ENCODE results near the gene SUOX.
A peak's percentile ranks its signal among the peaks of the same experiment; 100 is the strongest.
"Not testable (repeated sequence)": the region's sequence is repeated elsewhere in the genome, so short reads cannot be mapped to it uniquely, and the experiment has no call there.

SUOX gene

GRCh38 chr12:56029166-56029519, 32.1 kb downstream of the SUOX start:
- FAIRE-seq (no peak), DNase-seq (ENCODE audit: insufficient read length) (no peak)
- TF ChIP-seq TAF1 (IDR thresholded peaks at IDR 0.05; ENCODE audit: borderline replicate concordance, low read depth, low read length) (no peak), POLR2AphosphoS5 (IDR thresholded peaks at IDR 0.05; ENCODE audit: low read depth, low read length) (no peak), POLR2A (IDR thresholded peaks at IDR 0.05; ENCODE audit: low read depth, low read length) (no peak)

GRCh38 chr12:56029666-56030293, 32.7 kb downstream of the SUOX start:
- FAIRE-seq (no peak), DNase-seq (ENCODE audit: insufficient read length) (peak; percentile 36)
- TF ChIP-seq POLR2AphosphoS5 (IDR thresholded peaks at IDR 0.05; ENCODE audit: low read depth, low read length) (no peak), POLR2A (IDR thresholded peaks at IDR 0.05; ENCODE audit: low read depth, low read length) (no peak), TAF1 (IDR thresholded peaks at IDR 0.05; ENCODE audit: borderline replicate concordance, low read depth, low read length) (no peak)

GRCh38 chr12:56031987-56032386, 34.9 kb downstream of the SUOX start:
- DNase-seq (ENCODE audit: insufficient read length) (no peak), FAIRE-seq (no peak)
- TF ChIP-seq TAF1 (IDR thresholded peaks at IDR 0.05; ENCODE audit: borderline replicate concordance, low read depth, low read length), result no peak
- TF ChIP-seq POLR2AphosphoS5 (IDR thresholded peaks at IDR 0.05; ENCODE audit: low read depth, low read length), result no peak
- no peak for TF ChIP-seq POLR2A (IDR thresholded peaks at IDR 0.05; ENCODE audit: low read depth, low read length)

GRCh38 chr12:56034586-56035332, 37.7 kb downstream of the SUOX start:
- no peak for DNase-seq (ENCODE audit: insufficient read length)
- TF ChIP-seq POLR2A (IDR thresholded peaks at IDR 0.05; ENCODE audit: low read depth, low read length), result no peak
- no peak for TF ChIP-seq POLR2AphosphoS5 (IDR thresholded peaks at IDR 0.05; ENCODE audit: low read depth, low read length)
- TF ChIP-seq TAF1 (IDR thresholded peaks at IDR 0.05; ENCODE audit: borderline replicate concordance, low read depth, low read length), result no peak

GRCh38 chr12:56037161-56037560, 40.1 kb downstream of the SUOX start:
- TF ChIP-seq POLR2AphosphoS5 (IDR thresholded peaks at IDR 0.05; ENCODE audit: low read depth, low read length) (no peak), TAF1 (IDR thresholded peaks at IDR 0.05; ENCODE audit: borderline replicate concordance, low read depth, low read length) (no peak), POLR2A (IDR thresholded peaks at IDR 0.05; ENCODE audit: low read depth, low read length) (no peak)
- FAIRE-seq, result no peak
- no peak for DNase-seq (ENCODE audit: insufficient read length)

More at GRCh38 chr12:56034586-56035332, 37.7 kb downstream of the SUOX start:
- FAIRE-seq, result no peak

- TF ChIP-seq POLR2A (IDR thresholded peaks at IDR 0.05; ENCODE audit: low read depth, low read length) (no peak), POLR2AphosphoS5 (IDR thresholded peaks at IDR 0.05; ENCODE audit: low read depth, low read length) (no peak), TAF1 (IDR thresholded peaks at IDR 0.05; ENCODE audit: borderline replicate concordance, low read depth, low read length) (no peak)
- DNase-seq (ENCODE audit: insufficient read length), result no peak
- no peak for FAIRE-seq
These were observed 41.1 kb downstream of the SUOX start for GRCh38 chr12:56038022-56038655.

- TF ChIP-seq POLR2AphosphoS5 (IDR thresholded peaks at IDR 0.05; ENCODE audit: low read depth, low read length), result no peak
- TF ChIP-seq POLR2A (IDR thresholded peaks at IDR 0.05; ENCODE audit: low read depth, low read length), result no peak
- no peak for TF ChIP-seq TAF1 (IDR thresholded peaks at IDR 0.05; ENCODE audit: borderline replicate concordance, low read depth, low read length)
- FAIRE-seq (no peak), DNase-seq (ENCODE audit: insufficient read length) (no peak)
These were observed 43.1 kb downstream of the SUOX start for GRCh38 chr12:56040151-56040550.

- FAIRE-seq (no peak), DNase-seq (ENCODE audit: insufficient read length) (no peak)
- TF ChIP-seq TAF1 (IDR thresholded peaks at IDR 0.05; ENCODE audit: borderline replicate concordance, low read depth, low read length) (no peak), POLR2A (IDR thresholded peaks at IDR 0.05; ENCODE audit: low read depth, low read length) (no peak), POLR2AphosphoS5 (IDR thresholded peaks at IDR 0.05; ENCODE audit: low read depth, low read length) (no peak)
These were observed 44.0 kb downstream of the SUOX start for GRCh38 chr12:56040963-56041551.

- TF ChIP-seq POLR2A (IDR thresholded peaks at IDR 0.05; ENCODE audit: low read depth, low read length) (peak; percentile 100), TAF1 (IDR thresholded peaks at IDR 0.05; ENCODE audit: borderline replicate concordance, low read depth, low read length) (peak; percentile 99), POLR2AphosphoS5 (IDR thresholded peaks at IDR 0.05; ENCODE audit: low read depth, low read length) (peak; percentile 100)
- DNase-seq (ENCODE audit: insufficient read length) (peak; percentile 63), FAIRE-seq (peak; percentile 94)
These were observed 44.7 kb downstream of the SUOX start, which contains the start of gene RPS26 for GRCh38 chr12:56041552-56042429. Gene RPS26, plus strand, starts transcription at chr12:56041918. Its CDS starts 249 bp downstream, at chr12:56042167.

- not testable (repeated sequence) for DNase-seq (ENCODE audit: insufficient read length); FAIRE-seq
These were observed 45.3 kb downstream of the SUOX start for GRCh38 chr12:56042430-56042813.

GRCh38 chr12:56042843-56043242, 45.8 kb downstream of the SUOX start:
- DNase-seq (ENCODE audit: insufficient read length), result no peak
- no peak for FAIRE-seq
- TF ChIP-seq POLR2AphosphoS5 (IDR thresholded peaks at IDR 0.05; ENCODE audit: low read depth, low read length) (no peak), TAF1 (IDR thresholded peaks at IDR 0.05; ENCODE audit: borderline replicate concordance, low read depth, low read length) (no peak), POLR2A (IDR thresholded peaks at IDR 0.05; ENCODE audit: low read depth, low read length) (no peak)

All from GM12892 (cell line).